Measurements from ENCODE around the gene CENPB.
A peak's percentile ranks its signal among the peaks of the same experiment; 100 is the strongest.

CENPB gene

GRCh38 chr20:3786126-3786484 lies 435 bp downstream of the CENPB start:
- peak in 1 of 2 experiments; percentile 51 for DNase-seq

- no peak for DNase-seq
These were observed 1.1 kb downstream of the CENPB start for GRCh38 chr20:3785240-3786125.

GRCh38 chr20:3784863-3785239 lies 1.7 kb downstream of the CENPB start:
- DNase-seq = no peak

GRCh38 chr20:3784216-3784853 lies 2.2 kb downstream of the CENPB start:
- DNase-seq = no peak

- DNase-seq = no peak
These were observed 2.9 kb downstream of the CENPB start for GRCh38 chr20:3783511-3784195.

GRCh38 chr20:3783068-3783489 lies 3.5 kb downstream of the CENPB start:
- DNase-seq = no peak

- DNase-seq = no peak
These were observed 3.9 kb downstream of the CENPB start for GRCh38 chr20:3782597-3782996.

GRCh38 chr20:3781153-3781910 lies 5.2 kb downstream of the CENPB start, which contains the start of gene SPEF1:
Gene SPEF1, minus strand, starts transcription at chr20:3781448. Its CDS starts 161 bp downstream, at chr20:3781287.
- peak; percentile 98 for DNase-seq

GRCh38 chr20:3778976-3779375 lies 7.6 kb downstream of the CENPB start:
- no peak for DNase-seq

GRCh38 chr20:3777716-3778629 lies 8.6 kb downstream of the CENPB start:
- DNase-seq = peak; percentile 31 to 47

- no peak for DNase-seq
These were observed 9.2 kb downstream of the CENPB start for GRCh38 chr20:3777381-3777715.

GRCh38 chr20:3775457-3776108 lies 11.0 kb downstream of the CENPB start:
- DNase-seq = no peak

- DNase-seq = no peak
These were observed 14.9 kb downstream of the CENPB start for GRCh38 chr20:3771552-3772058.

- peak; percentile 72 to 88 for DNase-seq
These were observed 18.0 kb downstream of the CENPB start for GRCh38 chr20:3768342-3769130.

GRCh38 chr20:3767427-3768341 lies 18.9 kb downstream of the CENPB start, which contains the start of gene ADISSP:
Gene ADISSP, minus strand, starts transcription at chr20:3767753. Its CDS starts 7,653 bp downstream, at chr20:3760100.
- peak; percentile 97 to 99 for DNase-seq

GRCh38 chr20:3767110-3767426 lies 19.5 kb downstream of the CENPB start:
- no peak for DNase-seq

- peak in 1 of 2 experiments; percentile 40 for DNase-seq
These were observed 20.0 kb downstream of the CENPB start for GRCh38 chr20:3766422-3767109.

- DNase-seq = peak in 1 of 2 experiments; percentile 75
These were observed 21.2 kb downstream of the CENPB start for GRCh38 chr20:3765171-3765882.

Measured in NCI-H524 (cell line).